Panc1 (cell line): ENCODE measurements around the gene BFSP1.

ENCODE experiments used
- SIN3A ChIP-seq: IDR thresholded peaks from 2 replicates; pipeline ENCODE4 v1.6.1; 2012; ENCODE audit warnings: low read depth, mild to moderate bottlenecking, low read length, moderate library complexity, borderline replicate concordance; ENCODE audit not compliant: insufficient read depth
- TCF7L2 ChIP-seq: IDR thresholded peaks from 2 replicates; pipeline ENCODE4 v1.6.1; 2011; ENCODE audit warnings: mild to moderate bottlenecking, low read depth, low read length, inconsistent platforms
- TF ChIP-seq, protein P1 (sequence below): fragments of 450-650 bp; IDR thresholded peaks from 2 replicates; pipeline ENCODE4 v1.5.1; 2017; ENCODE audit warnings: mild to moderate bottlenecking
- TF ChIP-seq, protein P2 (sequence below), 2 experiments: IDR thresholded peaks; 2 replicates each; pipeline ENCODE4 v1.6.1; 2011 to 2012; ENCODE audit warnings: low read depth in 2 of 2, control low read depth in 1 of 2, low read length in 1 of 2, mild to moderate bottlenecking in 1 of 2, moderate library complexity in 1 of 2; ENCODE audit not compliant: insufficient read depth in 1 of 2

DNA sequence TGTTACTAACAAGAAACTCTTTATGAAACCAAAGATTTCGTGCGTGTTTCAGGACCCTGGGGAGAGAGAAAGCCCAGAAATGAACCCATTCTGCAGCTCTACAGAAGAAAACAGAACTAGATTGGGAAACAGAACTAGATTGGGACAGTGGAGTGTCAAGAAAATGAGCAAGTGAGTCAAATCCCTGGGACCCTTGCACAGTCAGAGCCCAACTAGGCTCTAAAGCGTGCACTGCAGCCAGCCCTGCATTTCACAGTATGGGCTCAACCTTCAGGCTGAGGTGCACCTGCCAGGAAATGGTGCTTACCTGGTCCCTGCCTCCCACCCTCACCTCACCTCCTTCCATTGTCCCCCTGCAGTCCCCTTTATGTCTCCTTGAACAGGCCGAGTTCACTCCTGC is 39.7 kb downstream of the BFSP1 start:
- TF ChIP-seq, protein P1, sequence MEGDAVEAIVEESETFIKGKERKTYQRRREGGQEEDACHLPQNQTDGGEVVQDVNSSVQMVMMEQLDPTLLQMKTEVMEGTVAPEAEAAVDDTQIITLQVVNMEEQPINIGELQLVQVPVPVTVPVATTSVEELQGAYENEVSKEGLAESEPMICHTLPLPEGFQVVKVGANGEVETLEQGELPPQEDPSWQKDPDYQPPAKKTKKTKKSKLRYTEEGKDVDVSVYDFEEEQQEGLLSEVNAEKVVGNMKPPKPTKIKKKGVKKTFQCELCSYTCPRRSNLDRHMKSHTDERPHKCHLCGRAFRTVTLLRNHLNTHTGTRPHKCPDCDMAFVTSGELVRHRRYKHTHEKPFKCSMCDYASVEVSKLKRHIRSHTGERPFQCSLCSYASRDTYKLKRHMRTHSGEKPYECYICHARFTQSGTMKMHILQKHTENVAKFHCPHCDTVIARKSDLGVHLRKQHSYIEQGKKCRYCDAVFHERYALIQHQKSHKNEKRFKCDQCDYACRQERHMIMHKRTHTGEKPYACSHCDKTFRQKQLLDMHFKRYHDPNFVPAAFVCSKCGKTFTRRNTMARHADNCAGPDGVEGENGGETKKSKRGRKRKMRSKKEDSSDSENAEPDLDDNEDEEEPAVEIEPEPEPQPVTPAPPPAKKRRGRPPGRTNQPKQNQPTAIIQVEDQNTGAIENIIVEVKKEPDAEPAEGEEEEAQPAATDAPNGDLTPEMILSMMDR, result no peak
- TF ChIP-seq, protein P2, sequence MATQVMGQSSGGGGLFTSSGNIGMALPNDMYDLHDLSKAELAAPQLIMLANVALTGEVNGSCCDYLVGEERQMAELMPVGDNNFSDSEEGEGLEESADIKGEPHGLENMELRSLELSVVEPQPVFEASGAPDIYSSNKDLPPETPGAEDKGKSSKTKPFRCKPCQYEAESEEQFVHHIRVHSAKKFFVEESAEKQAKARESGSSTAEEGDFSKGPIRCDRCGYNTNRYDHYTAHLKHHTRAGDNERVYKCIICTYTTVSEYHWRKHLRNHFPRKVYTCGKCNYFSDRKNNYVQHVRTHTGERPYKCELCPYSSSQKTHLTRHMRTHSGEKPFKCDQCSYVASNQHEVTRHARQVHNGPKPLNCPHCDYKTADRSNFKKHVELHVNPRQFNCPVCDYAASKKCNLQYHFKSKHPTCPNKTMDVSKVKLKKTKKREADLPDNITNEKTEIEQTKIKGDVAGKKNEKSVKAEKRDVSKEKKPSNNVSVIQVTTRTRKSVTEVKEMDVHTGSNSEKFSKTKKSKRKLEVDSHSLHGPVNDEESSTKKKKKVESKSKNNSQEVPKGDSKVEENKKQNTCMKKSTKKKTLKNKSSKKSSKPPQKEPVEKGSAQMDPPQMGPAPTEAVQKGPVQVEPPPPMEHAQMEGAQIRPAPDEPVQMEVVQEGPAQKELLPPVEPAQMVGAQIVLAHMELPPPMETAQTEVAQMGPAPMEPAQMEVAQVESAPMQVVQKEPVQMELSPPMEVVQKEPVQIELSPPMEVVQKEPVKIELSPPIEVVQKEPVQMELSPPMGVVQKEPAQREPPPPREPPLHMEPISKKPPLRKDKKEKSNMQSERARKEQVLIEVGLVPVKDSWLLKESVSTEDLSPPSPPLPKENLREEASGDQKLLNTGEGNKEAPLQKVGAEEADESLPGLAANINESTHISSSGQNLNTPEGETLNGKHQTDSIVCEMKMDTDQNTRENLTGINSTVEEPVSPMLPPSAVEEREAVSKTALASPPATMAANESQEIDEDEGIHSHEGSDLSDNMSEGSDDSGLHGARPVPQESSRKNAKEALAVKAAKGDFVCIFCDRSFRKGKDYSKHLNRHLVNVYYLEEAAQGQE (IDR thresholded peaks at IDR 0.05; ENCODE audit: insufficient read depth in 1 of 2, low read depth in 2 of 2, low read length in 1 of 2), result no peak
- no peak for TF ChIP-seq TCF7L2
- TF ChIP-seq SIN3A, result no peak
